H9 (cell line): ENCODE results near the gene PELI3. TPM values are rescaled to one million over a fixed set of nuclear protein-coding genes. Genes with fewer than 3 reads are reported as not detected.
A peak's percentile ranks its signal among the peaks of the same experiment; 100 is the strongest.

Experiments
- DNase-seq: peaks from one replicate; pipeline ENCODE4 v3.0.0-alpha.2; 2017
- H2AFZ ChIP-seq: one replicate; pipeline ENCODE4 v1.6.1; 2013; ENCODE audit warnings: mild to moderate bottlenecking, low read length, control low read depth, moderate library complexity
- H2AK5ac ChIP-seq: 2 replicates; pipeline ENCODE4 v1.6.1; 2013; ENCODE audit warnings: low read length, control low read depth, mixed read lengths; ENCODE audit not compliant: insufficient read length
- H2BK120ac ChIP-seq: one replicate; pipeline ENCODE4 v1.6.1; 2013; ENCODE audit warnings: low read depth, mild to moderate bottlenecking, low read length, control low read depth, inconsistent platforms; ENCODE audit not compliant: poor library complexity, severe bottlenecking
- H2BK12ac ChIP-seq: 2 replicates; pipeline ENCODE4 v1.6.1; 2013; ENCODE audit warnings: low read length, control low read depth, mixed read lengths, low read depth; ENCODE audit not compliant: insufficient read length
- H2BK15ac ChIP-seq: 2 replicates; pipeline ENCODE4 v1.6.1; 2013; ENCODE audit warnings: low read depth, low read length, control low read depth
- H2BK20ac ChIP-seq: one replicate; pipeline ENCODE4 v1.6.1; 2013; ENCODE audit warnings: low read depth, mild to moderate bottlenecking, low read length, control low read depth, inconsistent platforms; ENCODE audit not compliant: poor library complexity, severe bottlenecking
- H2BK5ac ChIP-seq: 2 replicates; pipeline ENCODE4 v1.6.1; 2013; ENCODE audit warnings: low read length, control low read depth, mixed read lengths; ENCODE audit not compliant: insufficient read length
- H3K14ac ChIP-seq: 2 replicates; pipeline ENCODE4 v1.6.1; 2013; ENCODE audit warnings: low read length, control low read depth; ENCODE audit not compliant: insufficient read depth
- H3K18ac ChIP-seq: 2 replicates; pipeline ENCODE4 v1.6.1; 2013; ENCODE audit warnings: low read depth, mild to moderate bottlenecking, mixed read lengths, low read length, control low read depth; ENCODE audit not compliant: insufficient read length
- H3K23ac ChIP-seq: 2 replicates; pipeline ENCODE4 v1.6.1; 2013; ENCODE audit warnings: low read length, control low read depth, mixed read lengths, low read depth; ENCODE audit not compliant: insufficient read length
- H3K23me2 ChIP-seq: 2 replicates; pipeline ENCODE4 v1.6.1; 2013; ENCODE audit warnings: low read depth, mild to moderate bottlenecking, mixed read lengths, low read length, control low read depth; ENCODE audit not compliant: insufficient read length, poor library complexity, severe bottlenecking
- H3K27ac ChIP-seq: 2 replicates; pipeline ENCODE4 v1.5.1; 2013; ENCODE audit warnings: low read length, control low read depth, mixed read lengths, low read depth; ENCODE audit not compliant: insufficient read length
- H3K27me3 ChIP-seq: 2 replicates; pipeline ENCODE4 v1.6.1; 2013; ENCODE audit warnings: low read length, control low read depth, inconsistent platforms; ENCODE audit not compliant: insufficient read depth
- H3K4ac ChIP-seq: 2 replicates; pipeline ENCODE4 v1.6.1; 2013; ENCODE audit warnings: low read depth, mild to moderate bottlenecking, control low read depth, inconsistent platforms, low read length, moderate library complexity
- H3K4me1 ChIP-seq: 2 replicates; pipeline ENCODE4 v1.6.1; 2013; ENCODE audit warnings: low read length, control low read depth, inconsistent platforms; ENCODE audit not compliant: insufficient read depth
- H3K4me2 ChIP-seq: 2 replicates; pipeline ENCODE4 v1.6.1; 2013; ENCODE audit warnings: low read length, control low read depth, mixed read lengths; ENCODE audit not compliant: insufficient read length, insufficient read depth
- H3K56ac ChIP-seq: 2 replicates; pipeline ENCODE4 v1.6.1; 2013; ENCODE audit warnings: low read depth, mild to moderate bottlenecking, mixed read lengths, low read length, control low read depth; ENCODE audit not compliant: insufficient read length
- H3K79me1 ChIP-seq: 2 replicates; pipeline ENCODE4 v1.6.1; 2013; ENCODE audit warnings: low read depth, mild to moderate bottlenecking, moderate library complexity, low read length, control low read depth, inconsistent platforms; ENCODE audit not compliant: insufficient read depth, poor library complexity, severe bottlenecking
- H3K79me2 ChIP-seq: 2 replicates; pipeline ENCODE4 v1.6.1; 2013; ENCODE audit warnings: low read length, control low read depth, inconsistent platforms; ENCODE audit not compliant: insufficient read depth
- H3K9ac ChIP-seq: 2 replicates; pipeline ENCODE4 v1.6.1; 2013; ENCODE audit warnings: low read length, control low read depth, mixed read lengths; ENCODE audit not compliant: insufficient read length; ENCODE audit errors: extremely low read depth
- H3K9me3 ChIP-seq: one replicate; pipeline ENCODE4 v1.6.1; 2013; ENCODE audit warnings: low read depth, low read length, inconsistent platforms; ENCODE audit not compliant: control insufficient read depth
- H3T11ph ChIP-seq: one replicate; pipeline ENCODE4 v1.6.1; 2013; ENCODE audit warnings: mild to moderate bottlenecking, low read length, control low read depth, inconsistent platforms
- H4K20me1 ChIP-seq: one replicate; pipeline ENCODE4 v1.6.1; 2013; ENCODE audit not compliant: control insufficient read depth, insufficient read length, insufficient read depth
- H4K5ac ChIP-seq: 2 replicates; pipeline ENCODE4 v1.6.1; 2013; ENCODE audit warnings: low read depth, mild to moderate bottlenecking, mixed read lengths, low read length, control low read depth; ENCODE audit not compliant: insufficient read length
- H4K8ac ChIP-seq: replicated peaks from 2 replicates; pipeline ENCODE4 v1.6.1; 2013; ENCODE audit warnings: low read length, control low read depth, mixed read lengths, low read depth; ENCODE audit not compliant: insufficient read length
- H4K91ac ChIP-seq: 2 replicates; pipeline ENCODE4 v1.6.1; 2013; ENCODE audit warnings: low read depth, mild to moderate bottlenecking, moderate library complexity, mixed read lengths, low read length, control low read depth; ENCODE audit not compliant: insufficient read length
- H3K27ac Mint-ChIP-seq, 3 experiments: 2 replicates in 2 of 3; 3 replicates in 1 of 3; pipeline ENCODE4 v1.8.0; 2020 to 2021; ENCODE audit warnings: mixed read lengths in 3 of 3, mild to moderate bottlenecking in 1 of 3, moderate library complexity in 1 of 3
- H3K27me3 Mint-ChIP-seq: 2 replicates; pipeline ENCODE4 v1.8.0; 2021; ENCODE audit warnings: low read depth, mild to moderate bottlenecking, moderate library complexity, mixed read lengths
- H3K36me3 Mint-ChIP-seq, 3 experiments: 2 replicates in 2 of 3; 3 replicates in 1 of 3; pipeline ENCODE4 v1.8.0; 2020 to 2021; ENCODE audit warnings: low read depth in 3 of 3, mixed read lengths in 3 of 3; ENCODE audit not compliant: insufficient read depth in 1 of 3
- H3K4me1 Mint-ChIP-seq, 2 experiments: 2 replicates each; pipeline ENCODE4 v1.8.0; 2020; ENCODE audit warnings: mixed read lengths in 2 of 2
- H3K4me3 Mint-ChIP-seq, 2 experiments: 2 replicates in 1 of 2; 3 replicates in 1 of 2; pipeline ENCODE4 v1.8.0; 2020 to 2021; ENCODE audit warnings: mild to moderate bottlenecking in 2 of 2, mixed read lengths in 2 of 2, moderate library complexity in 1 of 2
- H3K9me3 Mint-ChIP-seq, 2 experiments: 2 replicates in 1 of 2; 3 replicates in 1 of 2; pipeline ENCODE4 v1.8.0; 2020; ENCODE audit warnings: mild to moderate bottlenecking in 2 of 2, mixed read lengths in 2 of 2, moderate library complexity in 1 of 2
- WGBS: extraction: QIAGEN DNeasy Blood & Tissue Kit; methylation state at CpG from one replicate; pipeline ENCODE4 v1.1.7; 2013; ENCODE audit warnings: missing lambda C conversion rate, low lambda C conversion rate, mixed read lengths; ENCODE audit not compliant: insufficient read length; ENCODE audit errors: extremely low coverage; 5-methylcytosine and 5-hydroxymethylcytosine counted together
- total RNA-seq: library from RNA; stranded (reverse); gene quantifications from 2 replicates; pipeline ENCODE4 v1.2.1, GENCODE V29; 2021
- TF ChIP-seq, protein P1 (sequence below): fragments of 200-600 bp; sonication (generic); conservative IDR thresholded peaks from 3 replicates; pipeline ENCODE4 v1.8.0; 2021; ENCODE audit warnings: antibody characterized with exemption, mild to moderate bottlenecking

PELI3 gene
- total RNA-seq, 1 experiment from 2014 or later: 10.3 TPM

- H3K14ac ChIP-seq: peak overlapping the region; percentile 84
- H3K4me2 ChIP-seq: peak overlapping the region; percentile 52
- peak overlapping the region; percentile 89 for H2BK120ac ChIP-seq
- no peak overlapping the region for H3K23ac ChIP-seq
- Mint-ChIP-seq H3K9me3 (no peaks in the 10 kb centered on the region), H3K4me3 (peak overlapping the region; percentile 91 to 93), H3K4me1 (peaks cover 25 to 29% of the 10 kb centered on the region in 2 experiments), H3K27ac (peak overlapping the region; percentile 73 to 98 (median 74); a peak in 5 of 7 replicates), H3K27me3 (no peaks in the 10 kb centered on the region), H3K36me3 (peaks cover 0 to 17% (median 14%) of the 10 kb centered on the region in 3 experiments; a peak in 5 of 7 replicates)
- H2AFZ ChIP-seq: no peak overlapping the region
- H2BK12ac ChIP-seq: no peak overlapping the region
- TF ChIP-seq, protein P1, sequence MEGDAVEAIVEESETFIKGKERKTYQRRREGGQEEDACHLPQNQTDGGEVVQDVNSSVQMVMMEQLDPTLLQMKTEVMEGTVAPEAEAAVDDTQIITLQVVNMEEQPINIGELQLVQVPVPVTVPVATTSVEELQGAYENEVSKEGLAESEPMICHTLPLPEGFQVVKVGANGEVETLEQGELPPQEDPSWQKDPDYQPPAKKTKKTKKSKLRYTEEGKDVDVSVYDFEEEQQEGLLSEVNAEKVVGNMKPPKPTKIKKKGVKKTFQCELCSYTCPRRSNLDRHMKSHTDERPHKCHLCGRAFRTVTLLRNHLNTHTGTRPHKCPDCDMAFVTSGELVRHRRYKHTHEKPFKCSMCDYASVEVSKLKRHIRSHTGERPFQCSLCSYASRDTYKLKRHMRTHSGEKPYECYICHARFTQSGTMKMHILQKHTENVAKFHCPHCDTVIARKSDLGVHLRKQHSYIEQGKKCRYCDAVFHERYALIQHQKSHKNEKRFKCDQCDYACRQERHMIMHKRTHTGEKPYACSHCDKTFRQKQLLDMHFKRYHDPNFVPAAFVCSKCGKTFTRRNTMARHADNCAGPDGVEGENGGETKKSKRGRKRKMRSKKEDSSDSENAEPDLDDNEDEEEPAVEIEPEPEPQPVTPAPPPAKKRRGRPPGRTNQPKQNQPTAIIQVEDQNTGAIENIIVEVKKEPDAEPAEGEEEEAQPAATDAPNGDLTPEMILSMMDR: no peak
- H2AK5ac ChIP-seq: no peak overlapping the region
- peak overlapping the region; percentile 6 for H3K27ac ChIP-seq
- H3K9ac ChIP-seq: peak overlapping the region; percentile 85
- no peak overlapping the region for H2BK5ac ChIP-seq
- H3K27me3 ChIP-seq: no peaks in the 10 kb centered on the region
- H4K5ac ChIP-seq: no peak overlapping the region
- no peaks in the 10 kb centered on the region for H3K79me1 ChIP-seq
- H4K91ac ChIP-seq: no peak overlapping the region
- H4K20me1 ChIP-seq: no peaks in the 10 kb centered on the region
- H3K23me2 ChIP-seq: peaks cover 13% of the 10 kb centered on the region
- no peak overlapping the region for H3T11ph ChIP-seq
- peak overlapping the region; percentile 55 for H3K18ac ChIP-seq
- H3K4me1 ChIP-seq: no peaks in the 10 kb centered on the region
- no peaks in the 10 kb centered on the region for H3K79me2 ChIP-seq
- no peak overlapping the region for H3K56ac ChIP-seq
- no peaks in the 10 kb centered on the region for H3K9me3 ChIP-seq
- DNase-seq: no peak
- H2BK15ac ChIP-seq: no peak overlapping the region
- no peak overlapping the region for H2BK20ac ChIP-seq
- no peak overlapping the region for H4K8ac ChIP-seq
- WGBS: no CpG with 5 or more reads among the region's 34 CpGs
- H3K4ac ChIP-seq: no peak overlapping the region
Observed at GRCh38 chr11:66479394-66480116, 12.8 kb downstream of the PELI3 start.
